Glutamatergic neuron (in vitro differentiated cells): Measurements from ENCODE around the gene EHBP1L1. TPM values are rescaled to one million over a fixed set of nuclear protein-coding genes. Genes with fewer than 3 reads are reported as not detected.

ENCODE experiments used
- DNase-seq: peaks from one replicate; pipeline ENCODE4 v3.0.0; 2022
- H3K27ac Mint-ChIP-seq: one replicate; pipeline ENCODE4 v1.8.0; 2020; ENCODE audit warnings: mild to moderate bottlenecking, mixed read lengths, inconsistent platforms; ENCODE audit not compliant: unreplicated experiment
- H3K27me3 Mint-ChIP-seq: one replicate; pipeline ENCODE4 v1.8.0; 2020; ENCODE audit warnings: mild to moderate bottlenecking, moderate library complexity, mixed read lengths, inconsistent platforms; ENCODE audit not compliant: unreplicated experiment
- H3K36me3 Mint-ChIP-seq: one replicate; pipeline ENCODE4 v1.8.0; 2020; ENCODE audit warnings: mild to moderate bottlenecking, mixed read lengths, inconsistent platforms; ENCODE audit not compliant: unreplicated experiment
- H3K4me1 Mint-ChIP-seq: one replicate; pipeline ENCODE4 v1.8.0; 2020; ENCODE audit warnings: mild to moderate bottlenecking, low read depth, mixed read lengths, inconsistent platforms; ENCODE audit not compliant: unreplicated experiment
- H3K4me3 Mint-ChIP-seq: one replicate; pipeline ENCODE4 v1.8.0; 2020; ENCODE audit warnings: mild to moderate bottlenecking, mixed read lengths, inconsistent platforms; ENCODE audit not compliant: unreplicated experiment
- H3K9me3 Mint-ChIP-seq: one replicate; pipeline ENCODE4 v1.8.0; 2020; ENCODE audit warnings: mild to moderate bottlenecking, moderate library complexity, mixed read lengths, inconsistent platforms; ENCODE audit not compliant: unreplicated experiment
- total RNA-seq: library from RNA; stranded (reverse); fragmentation: NEBNext Ultra II Directional; extraction: Animal tissue kit (Norgen Biotek cat#: 25700); gene quantifications from one replicate; pipeline ENCODE4 v1.2.1, GENCODE V29; 2021; ENCODE audit not compliant: unreplicated experiment
- TF ChIP-seq, protein P1 (sequence below): fragments of 200-600 bp; sonication (generic); IDR thresholded peaks from one replicate; pipeline ENCODE4 v1.5.0; 2021; ENCODE audit not compliant: partially characterized antibody, unreplicated experiment

EHBP1L1 gene
- total RNA-seq, 1 donor from 2014 or later = 14.2 TPM

DNA sequence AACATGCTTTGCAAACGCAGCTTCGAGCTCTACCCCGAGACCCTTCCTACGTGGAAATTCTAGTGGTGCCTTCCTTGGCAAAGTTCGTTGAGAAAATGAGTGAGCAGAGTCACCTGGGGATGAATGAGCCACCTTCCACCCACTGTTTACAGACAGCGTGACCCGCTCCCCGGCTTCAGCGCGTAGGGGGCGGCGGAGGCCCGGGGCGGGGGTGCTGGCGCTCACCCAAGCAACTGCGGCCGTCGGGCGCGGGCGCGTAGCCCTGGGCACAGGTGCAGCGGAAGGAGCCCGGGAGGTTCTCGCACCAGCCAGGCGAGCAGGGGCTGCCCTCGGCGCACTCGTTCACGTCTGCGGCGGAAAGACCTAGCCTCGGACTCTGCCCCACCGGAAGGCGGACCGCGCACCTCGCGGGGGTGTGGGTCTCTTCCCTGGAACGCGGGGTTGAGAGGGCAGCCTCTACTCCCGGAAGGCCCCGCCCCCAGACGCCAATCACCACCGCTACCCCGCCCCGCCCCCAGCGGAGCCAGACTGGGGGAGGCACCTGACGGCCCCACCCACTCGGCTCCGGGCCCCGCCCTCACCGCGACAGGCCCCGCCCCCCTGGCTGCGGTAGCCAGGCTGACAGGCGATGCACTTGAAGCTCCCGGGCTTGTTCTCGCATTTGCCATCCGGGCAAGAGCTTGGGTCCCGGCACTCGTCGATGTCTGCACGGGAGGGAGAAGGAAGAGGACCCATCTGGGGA, 29.5 kb upstream of the EHBP1L1 start:
- no peaks in the 10 kb centered on the region for H3K36me3 Mint-ChIP-seq
- H3K9me3 Mint-ChIP-seq = peaks cover 19% of the 10 kb centered on the region
- TF ChIP-seq, protein P1, sequence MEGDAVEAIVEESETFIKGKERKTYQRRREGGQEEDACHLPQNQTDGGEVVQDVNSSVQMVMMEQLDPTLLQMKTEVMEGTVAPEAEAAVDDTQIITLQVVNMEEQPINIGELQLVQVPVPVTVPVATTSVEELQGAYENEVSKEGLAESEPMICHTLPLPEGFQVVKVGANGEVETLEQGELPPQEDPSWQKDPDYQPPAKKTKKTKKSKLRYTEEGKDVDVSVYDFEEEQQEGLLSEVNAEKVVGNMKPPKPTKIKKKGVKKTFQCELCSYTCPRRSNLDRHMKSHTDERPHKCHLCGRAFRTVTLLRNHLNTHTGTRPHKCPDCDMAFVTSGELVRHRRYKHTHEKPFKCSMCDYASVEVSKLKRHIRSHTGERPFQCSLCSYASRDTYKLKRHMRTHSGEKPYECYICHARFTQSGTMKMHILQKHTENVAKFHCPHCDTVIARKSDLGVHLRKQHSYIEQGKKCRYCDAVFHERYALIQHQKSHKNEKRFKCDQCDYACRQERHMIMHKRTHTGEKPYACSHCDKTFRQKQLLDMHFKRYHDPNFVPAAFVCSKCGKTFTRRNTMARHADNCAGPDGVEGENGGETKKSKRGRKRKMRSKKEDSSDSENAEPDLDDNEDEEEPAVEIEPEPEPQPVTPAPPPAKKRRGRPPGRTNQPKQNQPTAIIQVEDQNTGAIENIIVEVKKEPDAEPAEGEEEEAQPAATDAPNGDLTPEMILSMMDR = no peak
- peak; percentile 91 for DNase-seq
- peaks cover 5% of the 10 kb centered on the region for H3K4me1 Mint-ChIP-seq
- H3K4me3 Mint-ChIP-seq = peak overlapping the region; percentile 68
- no peak overlapping the region for H3K27ac Mint-ChIP-seq
- H3K27me3 Mint-ChIP-seq = peaks cover 48% of the 10 kb centered on the region

DNA sequence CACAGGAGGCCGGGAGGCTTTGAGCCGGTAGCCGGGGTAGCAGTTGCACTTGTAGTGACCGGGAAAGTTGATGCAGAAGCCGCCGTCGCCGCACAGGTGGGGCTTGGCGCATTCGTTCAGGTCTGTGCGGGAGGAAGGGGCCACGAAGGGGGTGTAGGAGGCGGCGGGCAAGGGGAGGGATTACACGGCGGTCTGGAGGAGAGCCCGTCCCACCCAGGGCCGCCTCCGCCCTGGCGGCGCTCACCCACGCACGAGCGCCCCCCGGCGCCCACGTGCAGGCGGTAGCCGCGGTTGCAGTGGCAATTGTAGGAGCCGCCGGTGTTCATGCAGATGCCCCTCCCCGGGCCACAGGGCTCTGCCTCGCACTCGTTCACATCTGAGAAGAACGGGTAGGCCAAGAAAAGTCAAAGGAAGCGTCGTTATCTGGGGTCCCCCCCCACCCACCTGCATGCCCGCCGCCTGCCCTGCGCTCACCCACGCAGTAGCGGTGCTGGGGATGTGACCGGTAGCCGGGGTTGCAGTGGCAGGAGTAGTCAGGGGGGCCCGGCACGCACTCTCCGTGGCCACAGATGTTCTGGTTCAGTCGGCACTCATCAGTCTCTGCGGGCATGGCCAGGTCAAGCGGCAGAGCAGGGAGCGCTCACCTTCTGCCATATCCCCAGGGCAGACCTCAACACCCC, 28.3 kb upstream of the EHBP1L1 start:
- no peak overlapping the region for H3K27ac Mint-ChIP-seq
- H3K4me1 Mint-ChIP-seq = peaks cover 11% of the 10 kb centered on the region
- TF ChIP-seq, protein P1 = no peak
- peaks cover 24% of the 10 kb centered on the region for H3K9me3 Mint-ChIP-seq
- no peak for DNase-seq
- H3K27me3 Mint-ChIP-seq = peaks cover 51% of the 10 kb centered on the region
- no peaks in the 10 kb centered on the region for H3K36me3 Mint-ChIP-seq
- peak overlapping the region; percentile 58 for H3K4me3 Mint-ChIP-seq

DNA sequence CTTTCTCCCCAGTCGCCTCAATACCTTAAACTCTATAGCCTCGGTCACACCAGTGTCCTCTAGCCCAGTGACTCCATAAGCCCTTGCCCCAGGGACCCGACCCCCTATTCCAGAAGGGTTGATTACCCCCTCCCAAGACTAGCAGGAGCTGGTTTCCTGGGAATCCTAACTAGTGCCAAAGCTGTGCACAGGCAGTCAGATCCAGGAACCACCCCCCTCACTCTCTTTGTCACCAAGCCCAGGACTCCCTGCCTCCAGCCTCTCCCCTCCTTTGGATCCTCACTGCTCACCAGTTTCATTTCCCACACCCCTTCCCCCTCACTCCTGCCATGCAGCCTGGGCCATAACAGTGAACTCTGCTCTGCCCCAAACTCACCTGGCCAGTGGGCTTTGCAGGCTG, 27.5 kb upstream of the EHBP1L1 start:
- H3K27me3 Mint-ChIP-seq = peaks cover 44% of the 10 kb centered on the region

DNA sequence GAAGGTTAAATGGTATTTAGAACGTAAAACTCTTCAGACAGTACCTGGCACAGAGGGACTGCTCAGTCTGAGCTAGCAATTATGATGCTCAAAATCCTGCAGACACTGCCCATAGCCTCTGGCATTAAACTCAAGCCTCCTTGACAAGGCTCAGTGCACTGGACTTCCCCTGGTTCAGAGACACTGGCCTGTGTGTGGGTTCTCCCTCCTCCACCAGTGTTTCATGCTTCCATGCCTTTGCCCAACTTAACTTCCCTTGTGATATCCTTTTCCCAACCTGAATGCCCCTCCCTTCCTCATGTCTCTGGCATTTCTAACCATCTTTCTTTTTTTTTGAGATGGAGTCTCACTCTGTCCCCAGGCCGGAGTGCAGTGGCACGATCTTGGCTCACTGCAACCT, 26.8 kb upstream of the EHBP1L1 start:
- no peaks in the 10 kb centered on the region for H3K36me3 Mint-ChIP-seq
- H3K9me3 Mint-ChIP-seq = peaks cover 23% of the 10 kb centered on the region
- TF ChIP-seq, protein P1 = no peak
- no peak for DNase-seq
- H3K27me3 Mint-ChIP-seq = peaks cover 39% of the 10 kb centered on the region
- H3K27ac Mint-ChIP-seq = no peak overlapping the region
- H3K4me3 Mint-ChIP-seq = no peak overlapping the region
- peaks cover 7% of the 10 kb centered on the region for H3K4me1 Mint-ChIP-seq

More for the DNA sequence above, 27.5 kb upstream of the EHBP1L1 start:
- no peak for DNase-seq
- TF ChIP-seq, protein P1 = no peak
- Mint-ChIP-seq H3K36me3 (no peaks in the 10 kb centered on the region), H3K4me1 (peaks cover 11% of the 10 kb centered on the region), H3K27ac (no peak overlapping the region), H3K4me3 (peak overlapping the region; percentile 58), H3K9me3 (peaks cover 25% of the 10 kb centered on the region)
